ENCODE results near the gene NPRL2.

NPRL2 gene

DNA sequence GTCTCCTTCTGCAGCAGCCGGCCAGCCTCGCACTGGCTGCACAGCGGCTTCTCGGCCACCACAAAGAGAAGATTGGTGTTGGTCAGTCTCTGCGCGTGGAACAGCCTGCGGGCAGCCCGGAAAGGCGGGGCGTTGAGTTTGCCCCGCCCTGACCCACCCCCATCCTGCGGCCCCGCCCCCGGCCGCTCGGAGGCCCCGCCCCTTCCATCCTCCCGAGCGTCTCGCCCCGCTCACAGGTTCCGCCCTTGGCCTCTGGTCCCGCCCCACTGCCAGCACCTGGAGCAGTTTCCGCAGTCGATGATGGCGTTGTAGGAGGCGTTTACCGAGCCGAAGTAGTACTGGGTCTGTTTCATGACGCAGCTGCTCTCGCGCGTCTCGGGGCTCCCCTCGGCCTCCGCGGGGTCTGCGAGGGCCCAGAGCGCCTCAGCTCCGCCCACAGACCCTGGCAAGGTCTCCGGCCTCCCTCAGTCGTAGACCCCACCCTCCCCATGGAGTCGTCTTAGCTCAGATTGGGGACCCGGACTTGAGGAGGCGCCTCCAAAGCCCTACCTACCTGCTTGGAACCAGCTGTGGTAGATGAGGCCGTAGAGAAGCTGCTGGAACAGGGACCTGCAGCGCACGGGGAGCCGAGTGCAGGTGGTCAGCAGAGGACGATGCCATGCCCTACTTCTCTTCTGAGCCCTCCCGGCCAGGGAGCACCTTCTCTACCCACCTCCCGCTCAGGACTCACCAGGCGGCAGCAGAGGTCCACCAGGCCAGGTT, 14.7 kb upstream of the NPRL2 start:
- H3K4me3 Mint-ChIP-seq: peak overlapping the region; percentile 87 to 90
- peaks cover 19% of the 10 kb centered on the region for H3K36me3 Mint-ChIP-seq (ENCODE audit: insufficient read depth)
- peak overlapping the region; percentile 95 for H3K27ac Mint-ChIP-seq
- ATAC-seq (replicated peaks) (peak; percentile 97), DNase-seq (peak; percentile 90 to 95 (median 91))
- no peaks in the 10 kb centered on the region for H3K27me3 Mint-ChIP-seq
- peaks cover 20 to 29% of the 10 kb centered on the region in 2 donors for H3K4me1 Mint-ChIP-seq (ENCODE audit: low read depth in 2 of 2)
- H3K9me3 Mint-ChIP-seq: no peaks in the 10 kb centered on the region

- H3K27me3 Mint-ChIP-seq: no peaks in the 10 kb centered on the region
- peaks cover 22 to 32% of the 10 kb centered on the region in 2 donors for H3K4me1 Mint-ChIP-seq (ENCODE audit: low read depth in 2 of 2)
- peak overlapping the region; percentile 87 to 90 for H3K4me3 Mint-ChIP-seq
- H3K36me3 Mint-ChIP-seq (ENCODE audit: insufficient read depth): peaks cover 19% of the 10 kb centered on the region
- peak overlapping the region; percentile 95 for H3K27ac Mint-ChIP-seq
- H3K9me3 Mint-ChIP-seq: no peaks in the 10 kb centered on the region
- DNase-seq: no peak
- peak; percentile 18 for ATAC-seq (replicated peaks)
Measured at GRCh38 chr3:50364573-50365079, 14.1 kb upstream of the NPRL2 start.

DNA sequence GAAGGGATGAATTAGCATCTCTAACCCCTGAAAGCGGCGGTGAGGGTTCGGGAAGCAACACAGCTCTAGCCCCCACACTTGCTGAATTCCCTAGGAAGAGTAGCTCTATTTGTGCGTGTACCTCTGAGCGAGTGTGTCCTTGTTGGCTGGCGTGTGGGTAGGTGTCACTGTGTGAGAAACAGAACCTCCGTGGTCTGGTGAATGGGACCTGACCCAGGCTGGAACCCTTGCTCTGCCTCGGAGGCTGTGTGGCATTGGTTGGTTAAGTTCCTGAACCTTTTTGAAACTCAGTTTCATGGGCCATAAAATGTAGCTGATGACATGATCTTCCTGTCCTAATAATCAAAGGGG, 9.2 kb upstream of the NPRL2 start:
- Mint-ChIP-seq H3K9me3 (no peaks in the 10 kb centered on the region), H3K27ac (peak overlapping the region; percentile 95 to 97), H3K4me1 (ENCODE audit: low read depth in 2 of 2) (peaks cover 29 to 47% of the 10 kb centered on the region in 2 donors), H3K27me3 (no peaks in the 10 kb centered on the region), H3K36me3 (ENCODE audit: insufficient read depth) (peaks cover 16% of the 10 kb centered on the region), H3K4me3 (peak overlapping the region; percentile 93 to 97)
- no peak for DNase-seq
- ATAC-seq (replicated peaks): peak; percentile 14

GRCh38 chr3:50358911-50359759, 8.6 kb upstream of the NPRL2 start, which contains the start of gene TMEM115:
TSS of gene TMEM115 (minus strand) at chr3:50359521. CDS start at chr3:50359063, 458 bp downstream.
- H3K4me1 Mint-ChIP-seq (ENCODE audit: low read depth in 2 of 2): peaks cover 34 to 45% of the 10 kb centered on the region in 2 donors
- peak within 1 kb of the TSS; percentile 93 to 97 for H3K4me3 Mint-ChIP-seq
- ATAC-seq (replicated peaks) (peak; percentile 100), DNase-seq (peak; percentile 91 to 93 (median 91))
- no peaks in the 10 kb centered on the region for H3K27me3 Mint-ChIP-seq
- H3K9me3 Mint-ChIP-seq: no peaks in the 10 kb centered on the region
- H3K27ac Mint-ChIP-seq: peak within 1 kb of the TSS; percentile 95 to 97
- peaks cover 16% of the 10 kb centered on the region for H3K36me3 Mint-ChIP-seq (ENCODE audit: insufficient read depth)

DNA sequence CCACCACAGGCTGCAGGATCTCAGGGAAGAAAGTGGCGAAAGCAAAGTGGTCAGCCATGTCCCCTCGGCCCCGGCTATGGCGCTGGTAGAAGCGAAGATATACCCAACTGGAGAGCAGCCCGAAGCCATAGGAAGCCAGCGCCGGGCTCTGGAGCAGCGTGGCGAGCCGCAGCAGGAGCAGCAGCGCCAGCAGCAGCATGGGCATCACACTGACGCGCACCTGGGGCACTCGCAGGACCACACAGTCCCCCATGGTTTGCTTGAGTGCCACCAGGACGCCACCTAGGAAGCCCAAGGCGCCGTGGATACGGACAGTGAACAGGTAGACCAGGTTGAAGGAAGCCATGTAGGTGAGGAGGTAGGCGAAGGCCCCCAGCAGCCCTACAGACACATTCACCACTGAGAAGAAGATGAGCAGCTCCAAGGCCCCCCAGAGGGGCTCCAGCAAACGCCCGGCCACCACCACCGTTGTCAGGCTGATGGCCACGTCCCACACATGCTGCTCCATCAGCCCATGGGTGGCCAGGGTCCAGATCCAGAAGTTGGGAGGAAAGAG, 7.9 kb upstream of the NPRL2 start:
- H3K4me1 Mint-ChIP-seq (ENCODE audit: low read depth in 2 of 2): peaks cover 35 to 44% of the 10 kb centered on the region in 2 donors
- no peaks in the 10 kb centered on the region for H3K27me3 Mint-ChIP-seq
- no peak for ATAC-seq (replicated peaks)
- H3K36me3 Mint-ChIP-seq (ENCODE audit: insufficient read depth): peaks cover 23% of the 10 kb centered on the region
- no peaks in the 10 kb centered on the region for H3K9me3 Mint-ChIP-seq
- DNase-seq: no peak
- H3K4me3 Mint-ChIP-seq: peak overlapping the region; percentile 93 to 97
- peak overlapping the region; percentile 95 to 97 for H3K27ac Mint-ChIP-seq

GRCh38 chr3:50357481-50357880, 6.9 kb upstream of the NPRL2 start:
- DNase-seq (no peak), ATAC-seq (replicated peaks) (no peak)
- Mint-ChIP-seq H3K9me3 (no peaks in the 10 kb centered on the region), H3K27me3 (no peaks in the 10 kb centered on the region), H3K27ac (peak overlapping the region in 1 of 2 donors; percentile 97), H3K4me3 (peak overlapping the region; percentile 93 to 97), H3K36me3 (ENCODE audit: insufficient read depth) (peaks cover 27% of the 10 kb centered on the region), H3K4me1 (ENCODE audit: low read depth in 2 of 2) (peaks cover 35 to 49% of the 10 kb centered on the region in 2 donors)

GRCh38 chr3:50356553-50356952, 6.0 kb upstream of the NPRL2 start:
- Mint-ChIP-seq H3K9me3 (no peaks in the 10 kb centered on the region), H3K27me3 (no peaks in the 10 kb centered on the region), H3K27ac (peak overlapping the region in 1 of 2 donors; percentile 97), H3K36me3 (ENCODE audit: insufficient read depth) (peaks cover 31% of the 10 kb centered on the region), H3K4me1 (ENCODE audit: low read depth in 2 of 2) (peaks cover 36 to 49% of the 10 kb centered on the region in 2 donors), H3K4me3 (peak overlapping the region; percentile 93 to 97)
- no peak for DNase-seq
- ATAC-seq (replicated peaks): no peak

- Mint-ChIP-seq H3K9me3 (no peaks in the 10 kb centered on the region), H3K27ac (peak overlapping the region; percentile 46 to 97), H3K4me1 (ENCODE audit: low read depth in 2 of 2) (peaks cover 42 to 55% of the 10 kb centered on the region in 2 donors), H3K36me3 (ENCODE audit: insufficient read depth) (peaks cover 31% of the 10 kb centered on the region), H3K4me3 (peak overlapping the region; percentile 93 to 97), H3K27me3 (no peaks in the 10 kb centered on the region)
- DNase-seq (no peak), ATAC-seq (replicated peaks) (no peak)
Measured at GRCh38 chr3:50355829-50356552, 5.4 kb upstream of the NPRL2 start.

DNA sequence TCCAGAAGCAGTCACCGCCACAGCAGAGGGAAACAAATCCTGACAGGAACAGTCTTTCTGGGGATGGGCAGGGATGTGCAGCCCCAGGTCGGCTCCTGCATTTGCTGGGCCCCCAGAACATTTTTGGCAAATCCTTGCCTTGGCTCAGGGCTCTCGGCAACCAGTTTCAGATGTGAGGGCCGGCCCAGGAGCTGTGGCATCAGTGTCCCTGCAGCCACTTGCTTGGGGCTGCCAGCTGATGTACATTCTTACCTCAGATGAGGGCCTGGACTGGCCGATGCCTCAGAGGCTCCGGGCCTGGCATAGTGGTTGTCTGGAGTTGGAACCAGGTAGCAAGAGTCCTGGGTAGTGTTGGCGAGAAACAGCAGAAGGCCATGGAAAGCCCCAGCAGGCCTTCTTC, 4.3 kb upstream of the NPRL2 start:
- no peak overlapping the region for H3K4me3 Mint-ChIP-seq
- no peaks in the 10 kb centered on the region for H3K9me3 Mint-ChIP-seq
- peak overlapping the region in 1 of 2 donors; percentile 44 for H3K27ac Mint-ChIP-seq
- peaks cover 39% of the 10 kb centered on the region for H3K36me3 Mint-ChIP-seq (ENCODE audit: insufficient read depth)
- DNase-seq: no peak
- H3K27me3 Mint-ChIP-seq: no peaks in the 10 kb centered on the region
- peaks cover 51 to 62% of the 10 kb centered on the region in 2 donors for H3K4me1 Mint-ChIP-seq (ENCODE audit: low read depth in 2 of 2)
- no peak for ATAC-seq (replicated peaks)

DNA sequence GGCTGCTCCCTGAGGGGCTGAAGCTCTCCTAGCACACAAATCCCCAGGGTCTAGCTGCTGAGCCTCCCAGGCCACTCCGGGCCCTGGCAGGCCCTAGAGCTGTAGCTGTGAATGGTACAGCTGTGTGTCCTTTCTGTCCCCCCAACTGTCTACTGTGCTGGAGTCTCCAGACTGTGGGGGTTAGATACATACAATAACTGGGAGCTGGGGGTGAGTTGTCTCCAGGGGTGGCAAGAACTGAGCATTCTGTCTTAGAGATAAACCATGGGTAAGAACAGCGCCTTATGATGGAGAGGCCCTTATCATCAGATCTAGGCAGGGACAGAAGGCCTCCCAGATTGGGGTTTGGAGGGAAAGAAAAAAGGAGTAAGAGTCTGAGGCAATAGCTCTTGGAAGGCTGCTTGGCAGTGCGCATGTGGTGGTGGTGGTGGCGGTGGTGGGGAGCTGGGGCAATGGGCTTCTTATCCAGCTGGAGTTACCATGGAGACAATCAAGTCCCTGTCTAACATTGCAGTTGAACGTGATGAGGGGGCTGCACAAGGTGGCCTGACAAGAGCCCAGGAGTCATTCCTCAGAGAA, 3.7 kb upstream of the NPRL2 start:
- Mint-ChIP-seq H3K4me3 (no peak overlapping the region), H3K9me3 (no peaks in the 10 kb centered on the region), H3K4me1 (ENCODE audit: low read depth in 2 of 2) (peaks cover 49 to 60% of the 10 kb centered on the region in 2 donors), H3K27ac (peak overlapping the region in 1 of 2 donors; percentile 16), H3K36me3 (ENCODE audit: insufficient read depth) (peaks cover 37% of the 10 kb centered on the region), H3K27me3 (no peaks in the 10 kb centered on the region)
- DNase-seq: no peak
- no peak for ATAC-seq (replicated peaks)

GRCh38 chr3:50353245-50354004, 2.9 kb upstream of the NPRL2 start:
- no peak overlapping the region for H3K4me3 Mint-ChIP-seq
- no peaks in the 10 kb centered on the region for H3K9me3 Mint-ChIP-seq
- peaks cover 44% of the 10 kb centered on the region for H3K36me3 Mint-ChIP-seq (ENCODE audit: insufficient read depth)
- ATAC-seq (replicated peaks) (no peak), DNase-seq (no peak)
- no peaks in the 10 kb centered on the region for H3K27me3 Mint-ChIP-seq
- peak overlapping the region in 1 of 2 donors; percentile 16 for H3K27ac Mint-ChIP-seq
- peaks cover 49 to 61% of the 10 kb centered on the region in 2 donors for H3K4me1 Mint-ChIP-seq (ENCODE audit: low read depth in 2 of 2)

- H3K9me3 Mint-ChIP-seq: no peaks in the 10 kb centered on the region
- no peak for ATAC-seq (replicated peaks)
- no peaks in the 10 kb centered on the region for H3K27me3 Mint-ChIP-seq
Measured at GRCh38 chr3:50352781-50353180, 2.2 kb upstream of the NPRL2 start.

More at GRCh38 chr3:50352781-50353180, 2.2 kb upstream of the NPRL2 start:
- Mint-ChIP-seq H3K4me3 (no peak overlapping the region), H3K4me1 (ENCODE audit: low read depth in 2 of 2) (peaks cover 49 to 61% of the 10 kb centered on the region in 2 donors), H3K36me3 (ENCODE audit: insufficient read depth) (peaks cover 47% of the 10 kb centered on the region), H3K27ac (no peak overlapping the region)
- DNase-seq: no peak
